Psoas muscle (tissue), 8 donors: ENCODE data around the gene RTL10. TPM values are rescaled to one million over a fixed set of nuclear protein-coding genes. Genes with fewer than 3 reads are reported as not detected.
A peak's percentile ranks its signal among the peaks of the same experiment; 100 is the strongest.
"Not testable (repeated sequence)": the region's sequence is repeated elsewhere in the genome, so short reads cannot be mapped to it uniquely, and the experiment has no call there.

Experiments
- ATAC-seq, 4 donors: fragments of 200-7000 bp; cut with Tn5 transposase; one replicate each; pipeline ENCODE4 v1.9.1; 2020; ENCODE audit warnings: moderate library complexity in 3 of 4, mild to moderate bottlenecking in 2 of 4
- DNase-seq, 2 donors: peaks; one replicate each; pipeline ENCODE4 v3.0.0-alpha.2; 2020
- H3K27ac ChIP-seq: fragments of 200-600 bp; one replicate; pipeline ENCODE4 v1.8.0; 2022
- H3K27me3 ChIP-seq, 3 donors: fragments of 200-600 bp in 1 of 3; one replicate each; pipeline versions ENCODE4 v1.6.1 to v1.8.0; 2013 to 2022; ENCODE audit warnings: low read length in 2 of 3, mild to moderate bottlenecking in 2 of 3, moderate library complexity in 1 of 3; ENCODE audit not compliant: insufficient read depth in 3 of 3
- H3K36me3 ChIP-seq, 2 donors: fragments of 200-600 bp in 1 of 2; one replicate each; pipeline versions ENCODE4 v1.6.1 to v1.8.0; 2013 to 2022; ENCODE audit warnings: low read depth in 1 of 2, mild to moderate bottlenecking in 1 of 2, moderate library complexity in 1 of 2; ENCODE audit not compliant: insufficient read depth in 1 of 2
- H3K4me1 ChIP-seq: fragments of 200-600 bp; one replicate; pipeline ENCODE4 v1.8.0; 2022
- H3K4me3 ChIP-seq: fragments of 200-600 bp; one replicate; pipeline ENCODE4 v1.8.0; 2022; ENCODE audit warnings: mild to moderate bottlenecking
- H3K9me3 ChIP-seq: fragments of 200-600 bp; one replicate; pipeline ENCODE4 v1.8.0; 2022
- CTCF ChIP-seq: fragments of 200-600 bp; IDR thresholded peaks from one replicate; pipeline ENCODE4 v1.8.0; 2022; ENCODE audit warnings: antibody characterized with exemption
- WGBS, 3 donors: extraction: QIAGEN DNeasy Blood & Tissue Kit; methylation state at CpG; one replicate each; pipeline versions ENCODE4 v1.1.6 to v1.1.7; 2013; 5-methylcytosine and 5-hydroxymethylcytosine counted together
- intact Hi-C, 2 donors: fragments of 100-400 bp; cut with DNase I; formaldehyde crosslinking; loops; one replicate each; pipeline versions ENCODE4 v1.11.0 to v1.14.2; 2022
- polyA plus RNA-seq, 3 donors: library from polyadenylated mRNA; stranded (reverse); fragments of 200-250 nt; gene quantifications; one replicate each; pipeline ENCODE4 v1.2.3, GENCODE V29; 2013
- total RNA-seq, 4 donors: library from RNA; stranded (reverse); fragmentation: NEBNext Ultra II Directional in 2 of 4; extraction: Animal tissue kit (Norgen Biotek cat#: 25700) in 2 of 4; gene quantifications; one replicate each; pipeline versions ENCODE4 v1.2.1 to v1.2.4, GENCODE V29; 2021 to 2023
- donor health status: healthy with polysubstance abuse.
- donor health status: DM: no; HTN: no; CAD: no; lungs with moderate emphysema.
- donor health status: Bipolar disorder and iron deficiency.
- donor health status: healthy.
- donor health status: DM: yes; HTN: yes; CAD: no.
- donor health status: DM: no; HTN: no; CAD: no.
- donor health status: DM: no; HTN: no; CAD: no.
- donor health status: DM: yes; HTN: yes; CAD: no.

The RTL10 gene
- total and polyA plus RNA-seq, 7 donors = 5.3 to 9.7 (median 7.9) TPM

- intact Hi-C loops = no loop called here
These were observed 13.6 kb downstream of the RTL10 start for GRCh38 chr22:19840955-19841640.

GRCh38 chr22:19840059-19840458 lies 14.6 kb downstream of the RTL10 start:
- no peak for TF ChIP-seq CTCF
- H3K27me3 ChIP-seq = no peaks in the 10 kb centered on the region
- H3K9me3 ChIP-seq = no peaks in the 10 kb centered on the region
- 90 to 91% (median 90%) methylated on average over 4 of the region's 4 CpGs for whole genome bisulfite sequencing, 3 donors
- H3K27ac ChIP-seq = no peak overlapping the region
- ATAC-seq (no peak), DNase-seq (no peak)
- intact Hi-C loops = no loop called here
- no peaks in the 10 kb centered on the region for H3K36me3 ChIP-seq
- H3K4me3 ChIP-seq = no peak overlapping the region
- peaks cover 6% of the 10 kb centered on the region for H3K4me1 ChIP-seq

More at GRCh38 chr22:19840955-19841640, 13.6 kb downstream of the RTL10 start:
- Histone ChIP-seq H3K9me3 (no peaks in the 10 kb centered on the region), H3K4me3 (no peak overlapping the region), H3K36me3 (no peaks in the 10 kb centered on the region), H3K27me3 (no peaks in the 10 kb centered on the region), H3K27ac (no peak overlapping the region), H3K4me1 (peaks cover 6% of the 10 kb centered on the region)
- 96 to 98% (median 97%) methylated on average over 6 of the region's 6 CpGs for WGBS, 3 donors
- no peak for TF ChIP-seq CTCF
- DNase-seq (no peak), ATAC-seq (no peak)

- no peak overlapping the region for H3K4me3 ChIP-seq
- no peak for DNase-seq
- TF ChIP-seq CTCF = no peak
- H3K27me3 ChIP-seq = no peaks in the 10 kb centered on the region
- H3K36me3 ChIP-seq = no peaks in the 10 kb centered on the region
- intact Hi-C loops = no loop called here
- H3K27ac ChIP-seq = no peak overlapping the region
- no peaks in the 10 kb centered on the region for H3K4me1 ChIP-seq
- ATAC-seq = no peak
- H3K9me3 ChIP-seq = no peaks in the 10 kb centered on the region
- 91 to 98% (median 94%) methylated on average over 6 of the region's 6 CpGs for WGBS, 3 donors
These were observed 16.8 kb downstream of the RTL10 start for GRCh38 chr22:19837915-19838314.

GRCh38 chr22:19836512-19836911 lies 18.2 kb downstream of the RTL10 start:
- DNase-seq (no peak), ATAC-seq (no peak)
- Histone ChIP-seq H3K9me3 (no peaks in the 10 kb centered on the region), H3K36me3 (no peaks in the 10 kb centered on the region), H3K27ac (no peak overlapping the region), H3K4me1 (no peaks in the 10 kb centered on the region), H3K27me3 (no peaks in the 10 kb centered on the region), H3K4me3 (no peak overlapping the region)
- TF ChIP-seq CTCF = no peak
- intact Hi-C loops = no loop called here

GRCh38 chr22:19834599-19834998 lies 20.1 kb downstream of the RTL10 start:
- H3K27ac ChIP-seq = peak overlapping the region; percentile 44
- H3K4me3 ChIP-seq = no peak overlapping the region
- no peaks in the 10 kb centered on the region for H3K9me3 ChIP-seq
- H3K27me3 ChIP-seq = no peaks in the 10 kb centered on the region
- ATAC-seq (no peak), DNase-seq (no peak)
- intact Hi-C loops = no loop called here
- no peak for TF ChIP-seq CTCF
- no peaks in the 10 kb centered on the region for H3K4me1 ChIP-seq
- H3K36me3 ChIP-seq = no peaks in the 10 kb centered on the region

- ATAC-seq, intact Hi-C loops: not testable (repeated sequence)
- 88 to 97% (median 92%) methylated on average over 9 of the region's 9 CpGs for WGBS, 3 donors
These were observed 21.3 kb downstream of the RTL10 start for GRCh38 chr22:19833327-19833726.

More at GRCh38 chr22:19833327-19833726, 21.3 kb downstream of the RTL10 start:
- not testable (repeated sequence) for H3K9me3 ChIP-seq, H3K36me3 ChIP-seq, H3K27ac ChIP-seq, H3K4me1 ChIP-seq, DNase-seq, H3K4me3 ChIP-seq, H3K27me3 ChIP-seq
